Esophagus muscularis mucosa (tissue), 4 donors: ENCODE results near the gene OMA1.
A peak's percentile ranks its signal among the peaks of the same experiment; 100 is the strongest.

Experiments used
- CTCF ChIP-seq, 3 experiments: fragments of 200-600 bp in 2 of 3; fragments of 450-650 bp in 1 of 3; sonication (generic) in 2 of 3; IDR thresholded peaks; one replicate each; pipeline ENCODE4 v1.5.1; 2017 to 2019; ENCODE audit warnings: antibody characterized with exemption in 3 of 3, mild to moderate bottlenecking in 2 of 3, moderate library complexity in 1 of 3
- EP300 ChIP-seq: sonication (generic); formaldehyde crosslinking; IDR thresholded peaks from one replicate; pipeline ENCODE4 v1.6.1; 2017; ENCODE audit warnings: antibody characterized with exemption
- POLR2AphosphoS5 ChIP-seq, 2 donors: sonication (generic); formaldehyde crosslinking; IDR thresholded peaks; one replicate each; pipeline ENCODE4 v1.6.1; 2017; ENCODE audit warnings: antibody characterized with exemption in 2 of 2

- TF ChIP-seq EP300, result no peak
- TF ChIP-seq CTCF (IDR thresholded peaks at IDR 0.05), result peak; percentile 66 to 80 (median 68)
- no peak for TF ChIP-seq POLR2AphosphoS5 (IDR thresholded peaks at IDR 0.05)
Measured at GRCh38 chr1:58515794-58516401, 30.6 kb downstream of the OMA1 start.
